Measurements from ENCODE around the gene PLA2R1.

PLA2R1 gene

DNA sequence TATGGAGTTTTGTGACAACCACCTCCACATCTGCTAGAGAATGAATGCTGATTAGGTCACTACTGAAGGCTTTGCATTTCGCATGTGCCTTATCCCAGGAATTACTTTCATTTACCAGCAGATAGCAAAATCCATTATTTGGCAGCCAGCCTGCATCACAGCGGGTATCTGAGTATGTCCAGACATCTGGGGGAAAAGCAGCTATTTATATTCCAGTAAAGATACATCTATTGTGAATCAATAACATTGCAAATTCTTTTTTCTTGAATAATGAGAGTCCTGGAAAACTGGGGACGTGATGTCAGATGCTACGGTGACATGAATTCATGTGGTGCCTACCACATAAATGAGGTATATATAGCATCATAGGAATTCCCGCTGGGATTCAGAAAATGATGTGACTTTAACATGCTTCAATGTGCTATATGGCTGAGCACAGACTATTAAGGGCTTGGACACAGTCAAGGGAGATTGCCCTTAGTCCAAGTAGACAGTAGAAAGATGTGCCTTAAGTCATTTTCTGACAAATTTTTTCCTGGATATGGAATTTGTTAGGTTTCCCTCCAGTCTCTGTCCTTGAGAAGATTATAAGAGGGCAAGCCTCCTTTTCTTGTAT lies 180.2 kb downstream of the PLA2R1 start:
- in situ Hi-C loops (cut with MboI; ENCODE audit: low pct_unique_long_range_greater_than_20kb, low sequenced_read_pairs): no loop called here
- no peak for DNase-seq

Measured in KBM-7 (cell line).